ENCODE measurements around the gene JARID2. TPM values are rescaled to one million over a fixed set of nuclear protein-coding genes. Genes with fewer than 3 reads are reported as not detected.

Gene JARID2
- total and polyA plus RNA-seq, 2 of the 13 experiments (the other 11 are each of a cell fraction or from before 2014, with no cell fraction given), result 7.5 to 10.3 TPM

- H3K27ac ChIP-seq (ENCODE audit: extremely low read length, insufficient read depth, low read length), result no peak overlapping the region
- H3K9ac ChIP-seq (ENCODE audit: insufficient read depth, low read depth, low read length), result no peak overlapping the region
- BruUV-seq (replicated peaks), result no TSS peak
- ATAC-seq, result no peak
- H3K4me3 ChIP-seq (replicated peaks in 1 of 3; ENCODE audit: insufficient read depth in 1 of 3, low read depth in 2 of 3, low read length in 3 of 3), result no peak overlapping the region
- H3K79me2 ChIP-seq (ENCODE audit: insufficient read depth, low read length), result peaks cover 90% of the 10 kb centered on the region
- WGBS (ENCODE audit: low lambda C conversion rate), result 94% methylated on average over 10 of the region's 10 CpGs
- H3K27me3 ChIP-seq (ENCODE audit: control insufficient read depth in 1 of 2, insufficient read depth in 2 of 2, low read length in 2 of 2), result no peaks in the 10 kb centered on the region
- TF ChIP-seq ARID5B (CRISPR knock-in tag; IDR thresholded peaks at IDR 0.05), result no peak
- no peak for TF ChIP-seq ZNF619 (CRISPR knock-in tag; IDR thresholded peaks at IDR 0.05)
- TF ChIP-seq UBTF (CRISPR knock-in tag; IDR thresholded peaks at IDR 0.05), result no peak
- TF ChIP-seq SNAPC5 (CRISPR knock-in tag; IDR thresholded peaks at IDR 0.05; ENCODE audit: borderline replicate concordance), result no peak
- no peak for TF ChIP-seq MZF1 (CRISPR knock-in tag; IDR thresholded peaks at IDR 0.05; ENCODE audit: borderline replicate concordance)
- TF ChIP-seq NFAT5 (CRISPR knock-in tag; IDR thresholded peaks at IDR 0.05), result no peak
- TF ChIP-seq EZH2 (conservative IDR thresholded peaks at IDR 0.05; ENCODE audit: low read depth, low read length), result no peak
- no peak for TF ChIP-seq ZSCAN20 (CRISPR knock-in tag; IDR thresholded peaks at IDR 0.05; ENCODE audit: borderline replicate concordance)
- ChIA-PET CTCF (ENCODE audit: low intra/inter-chr PET ratio, low total read pairs) (no interaction called here), POLR2A (no interaction called here)
- H2AFZ ChIP-seq (ENCODE audit: low read length), result no peak overlapping the region
- DNase-seq (ENCODE audit: low spot score), result no peak
- intact Hi-C loops (cut with micrococcal nuclease; ENCODE audit: unreplicated experiment), result no loop called here
- no peaks in the 10 kb centered on the region for H3K9me3 ChIP-seq (ENCODE audit: low read length)
- no peak for FAIRE-seq
- H4K20me1 ChIP-seq (ENCODE audit: insufficient read depth, low read length), result 0 out of 2 replicates have a peak, but pooled peaks cover 4% of the 10 kb centered on the region
- H3K4me1 ChIP-seq (ENCODE audit: insufficient read depth, low read length), result peaks cover 74% of the 10 kb centered on the region
- in situ Hi-C loops (cut with HindIII; ENCODE audit: extremely low pct_ligation_motif_present, low pct_unique_long_range_greater_than_20kb), result no loop called here
- H3K36me3 ChIP-seq (replicated peaks in 1 of 2; ENCODE audit: control insufficient read depth in 1 of 2, insufficient read depth in 2 of 2, low read length in 2 of 2), result no peaks in the 10 kb centered on the region
- no peak overlapping the region for H3K4me2 ChIP-seq (ENCODE audit: low read depth, low read length)
Observed at GRCh38 chr6:15268137-15268908, 22.5 kb downstream of the JARID2 start.

Data from HepG2 (cell line).